ENCODE data around the gene ZEB1. TPM values are rescaled to one million over a fixed set of nuclear protein-coding genes. Genes with fewer than 3 reads are reported as not detected.
A peak's percentile ranks its signal among the peaks of the same experiment; 100 is the strongest.

ZEB1 gene
- total RNA-seq (2014; rRNA removed; shearing (Covaris generic)), result 22.4 and 25.1 TPM in 2 replicates

- peak; percentile 85 for DNase-seq (ENCODE audit: low spot score)
These were observed at the start of gene ZEB1 for GRCh38 chr10:31318854-31319601. Gene ZEB1 (plus strand): TSS chr10:31319216. CDS start chr10:31319235, 19 bp downstream.

- DNase-seq (ENCODE audit: low spot score), result no peak
These were observed 48.1 kb upstream of the ZEB1 start for GRCh38 chr10:31270954-31271353.

GRCh38 chr10:31272841-31273240 is 46.2 kb upstream of the ZEB1 start:
- no peak for DNase-seq (ENCODE audit: low spot score)

- no peak for DNase-seq (ENCODE audit: low spot score)
These were observed 45.2 kb upstream of the ZEB1 start for GRCh38 chr10:31273789-31274188.

- no peak for DNase-seq (ENCODE audit: low spot score)
These were observed 44.7 kb upstream of the ZEB1 start for GRCh38 chr10:31274310-31274709.

- DNase-seq (ENCODE audit: low spot score), result peak; percentile 42
These were observed 40.6 kb upstream of the ZEB1 start for GRCh38 chr10:31278279-31278941.

- no peak for DNase-seq (ENCODE audit: low spot score)
These were observed 38.0 kb upstream of the ZEB1 start for GRCh38 chr10:31280972-31281371.

GRCh38 chr10:31288001-31288400 is 31.0 kb upstream of the ZEB1 start:
- no peak for DNase-seq (ENCODE audit: low spot score)

- DNase-seq (ENCODE audit: low spot score), result no peak
These were observed 30.1 kb upstream of the ZEB1 start for GRCh38 chr10:31288962-31289361.

GRCh38 chr10:31290386-31290785 is 28.6 kb upstream of the ZEB1 start:
- no peak for DNase-seq (ENCODE audit: low spot score)

- no peak for DNase-seq (ENCODE audit: low spot score)
These were observed 27.9 kb upstream of the ZEB1 start for GRCh38 chr10:31291123-31291522.

- DNase-seq (ENCODE audit: low spot score), result no peak
These were observed 24.5 kb upstream of the ZEB1 start for GRCh38 chr10:31294558-31294957.

- DNase-seq (ENCODE audit: low spot score), result no peak
These were observed 22.3 kb upstream of the ZEB1 start for GRCh38 chr10:31296754-31297153.

GRCh38 chr10:31299119-31299518 is 19.9 kb upstream of the ZEB1 start:
- DNase-seq (ENCODE audit: low spot score), result no peak

GRCh38 chr10:31303212-31303611 is 15.8 kb upstream of the ZEB1 start:
- no peak for DNase-seq (ENCODE audit: low spot score)

GRCh38 chr10:31304291-31304970 is 14.6 kb upstream of the ZEB1 start:
- no peak for DNase-seq (ENCODE audit: low spot score)

- no peak for DNase-seq (ENCODE audit: low spot score)
These were observed 5.6 kb upstream of the ZEB1 start for GRCh38 chr10:31313396-31313795.

GRCh38 chr10:31314256-31315150 is 4.5 kb upstream of the ZEB1 start:
- DNase-seq (ENCODE audit: low spot score), result no peak

- peak; percentile 56 for DNase-seq (ENCODE audit: low spot score)
These were observed 3.6 kb upstream of the ZEB1 start for GRCh38 chr10:31315453-31315852.

- DNase-seq (ENCODE audit: low spot score), result no peak
These were observed 1.8 kb upstream of the ZEB1 start for GRCh38 chr10:31317171-31317570.

GRCh38 chr10:31317652-31318381 is 1.2 kb upstream of the ZEB1 start:
- DNase-seq (ENCODE audit: low spot score), result no peak
